ENCODE results near the gene CYCS. TPM values are rescaled to one million over a fixed set of nuclear protein-coding genes. Genes with fewer than 3 reads are reported as not detected.
A peak's percentile ranks its signal among the peaks of the same experiment; 100 is the strongest.

CYCS gene
- polyA plus RNA-seq, 2 of the 4 experiments (the other 2 are of a cell fraction): 235 to 304 TPM

DNA sequence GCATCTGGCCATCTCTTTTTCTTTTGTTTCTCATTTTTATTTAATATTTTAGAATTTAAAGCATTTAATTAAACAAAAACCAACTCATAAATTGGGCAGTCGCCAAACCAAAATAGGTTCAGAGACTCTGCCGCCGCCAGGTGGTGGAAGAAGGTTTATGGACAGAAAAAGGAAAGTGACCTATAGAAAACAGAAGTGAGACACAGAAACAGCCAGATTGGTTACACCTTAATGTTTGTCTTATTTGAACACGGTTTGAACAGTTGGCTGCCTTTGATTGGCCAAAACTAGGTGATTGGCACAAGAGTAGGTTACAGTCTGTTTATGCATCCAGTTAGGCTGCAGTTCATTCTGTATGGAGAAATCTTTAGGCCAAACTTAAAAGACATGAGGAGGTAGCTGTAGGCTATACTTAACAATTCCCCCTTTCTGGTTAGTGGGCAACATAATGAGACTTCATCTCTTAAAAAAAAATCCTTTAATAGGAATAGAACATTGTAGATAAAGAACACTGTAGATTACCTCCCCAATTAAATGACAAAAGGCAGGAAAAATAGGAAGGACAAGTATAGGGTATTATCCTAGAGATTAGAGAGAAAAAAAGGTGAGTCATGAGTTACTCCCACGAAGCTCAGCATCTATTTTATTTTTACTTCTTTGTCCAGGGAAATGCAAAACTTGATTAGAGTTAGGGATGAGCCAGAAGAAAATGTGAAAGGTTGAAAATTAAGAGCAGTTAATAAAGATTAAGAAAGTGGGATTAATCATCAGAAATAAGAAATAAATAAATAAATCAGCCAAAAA lies 23.9 kb upstream of the CYCS start:
- POLR2A ChIA-PET: no interaction called here
- DNase-seq (ENCODE audit: low read depth in 1 of 2, low spot score in 1 of 2) (peak in 1 of 2 experiments; percentile 10), ATAC-seq (no peak), FAIRE-seq (no peak)
- CTCF ChIA-PET: no interaction called here
- TF ChIP-seq RNF2 (IDR thresholded peaks at IDR 0.05; ENCODE audit: borderline replicate concordance, low read depth) (no peak), TFCP2L1 (CRISPR knock-in tag; IDR thresholded peaks at IDR 0.05) (no peak), NR3C1 (IDR thresholded peaks at IDR 0.05) (no peak), ZSCAN20 (CRISPR knock-in tag; IDR thresholded peaks at IDR 0.05) (no peak), POLR2AphosphoS2 (conservative IDR thresholded peaks at IDR 0.05; ENCODE audit: low read length) (no peak), HOXB13 (CRISPR knock-in tag; IDR thresholded peaks at IDR 0.05; ENCODE audit: low read depth) (no peak), FOXS1 (CRISPR knock-in tag; IDR thresholded peaks at IDR 0.05) (no peak), CEBPB (IDR thresholded peaks at IDR 0.05) (no peak), SREBF2 (IDR thresholded peaks at IDR 0.05) (no peak), NFE2L2 (conservative IDR thresholded peaks at IDR 0.05; ENCODE audit: low read length) (no peak)
- TF ChIP-seq, protein P1, sequence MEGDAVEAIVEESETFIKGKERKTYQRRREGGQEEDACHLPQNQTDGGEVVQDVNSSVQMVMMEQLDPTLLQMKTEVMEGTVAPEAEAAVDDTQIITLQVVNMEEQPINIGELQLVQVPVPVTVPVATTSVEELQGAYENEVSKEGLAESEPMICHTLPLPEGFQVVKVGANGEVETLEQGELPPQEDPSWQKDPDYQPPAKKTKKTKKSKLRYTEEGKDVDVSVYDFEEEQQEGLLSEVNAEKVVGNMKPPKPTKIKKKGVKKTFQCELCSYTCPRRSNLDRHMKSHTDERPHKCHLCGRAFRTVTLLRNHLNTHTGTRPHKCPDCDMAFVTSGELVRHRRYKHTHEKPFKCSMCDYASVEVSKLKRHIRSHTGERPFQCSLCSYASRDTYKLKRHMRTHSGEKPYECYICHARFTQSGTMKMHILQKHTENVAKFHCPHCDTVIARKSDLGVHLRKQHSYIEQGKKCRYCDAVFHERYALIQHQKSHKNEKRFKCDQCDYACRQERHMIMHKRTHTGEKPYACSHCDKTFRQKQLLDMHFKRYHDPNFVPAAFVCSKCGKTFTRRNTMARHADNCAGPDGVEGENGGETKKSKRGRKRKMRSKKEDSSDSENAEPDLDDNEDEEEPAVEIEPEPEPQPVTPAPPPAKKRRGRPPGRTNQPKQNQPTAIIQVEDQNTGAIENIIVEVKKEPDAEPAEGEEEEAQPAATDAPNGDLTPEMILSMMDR (IDR thresholded peaks at IDR 0.05): no peak
- TF ChIP-seq, protein P2, sequence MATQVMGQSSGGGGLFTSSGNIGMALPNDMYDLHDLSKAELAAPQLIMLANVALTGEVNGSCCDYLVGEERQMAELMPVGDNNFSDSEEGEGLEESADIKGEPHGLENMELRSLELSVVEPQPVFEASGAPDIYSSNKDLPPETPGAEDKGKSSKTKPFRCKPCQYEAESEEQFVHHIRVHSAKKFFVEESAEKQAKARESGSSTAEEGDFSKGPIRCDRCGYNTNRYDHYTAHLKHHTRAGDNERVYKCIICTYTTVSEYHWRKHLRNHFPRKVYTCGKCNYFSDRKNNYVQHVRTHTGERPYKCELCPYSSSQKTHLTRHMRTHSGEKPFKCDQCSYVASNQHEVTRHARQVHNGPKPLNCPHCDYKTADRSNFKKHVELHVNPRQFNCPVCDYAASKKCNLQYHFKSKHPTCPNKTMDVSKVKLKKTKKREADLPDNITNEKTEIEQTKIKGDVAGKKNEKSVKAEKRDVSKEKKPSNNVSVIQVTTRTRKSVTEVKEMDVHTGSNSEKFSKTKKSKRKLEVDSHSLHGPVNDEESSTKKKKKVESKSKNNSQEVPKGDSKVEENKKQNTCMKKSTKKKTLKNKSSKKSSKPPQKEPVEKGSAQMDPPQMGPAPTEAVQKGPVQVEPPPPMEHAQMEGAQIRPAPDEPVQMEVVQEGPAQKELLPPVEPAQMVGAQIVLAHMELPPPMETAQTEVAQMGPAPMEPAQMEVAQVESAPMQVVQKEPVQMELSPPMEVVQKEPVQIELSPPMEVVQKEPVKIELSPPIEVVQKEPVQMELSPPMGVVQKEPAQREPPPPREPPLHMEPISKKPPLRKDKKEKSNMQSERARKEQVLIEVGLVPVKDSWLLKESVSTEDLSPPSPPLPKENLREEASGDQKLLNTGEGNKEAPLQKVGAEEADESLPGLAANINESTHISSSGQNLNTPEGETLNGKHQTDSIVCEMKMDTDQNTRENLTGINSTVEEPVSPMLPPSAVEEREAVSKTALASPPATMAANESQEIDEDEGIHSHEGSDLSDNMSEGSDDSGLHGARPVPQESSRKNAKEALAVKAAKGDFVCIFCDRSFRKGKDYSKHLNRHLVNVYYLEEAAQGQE (IDR thresholded peaks at IDR 0.05): no peak
- TF ChIP-seq, protein P3, sequence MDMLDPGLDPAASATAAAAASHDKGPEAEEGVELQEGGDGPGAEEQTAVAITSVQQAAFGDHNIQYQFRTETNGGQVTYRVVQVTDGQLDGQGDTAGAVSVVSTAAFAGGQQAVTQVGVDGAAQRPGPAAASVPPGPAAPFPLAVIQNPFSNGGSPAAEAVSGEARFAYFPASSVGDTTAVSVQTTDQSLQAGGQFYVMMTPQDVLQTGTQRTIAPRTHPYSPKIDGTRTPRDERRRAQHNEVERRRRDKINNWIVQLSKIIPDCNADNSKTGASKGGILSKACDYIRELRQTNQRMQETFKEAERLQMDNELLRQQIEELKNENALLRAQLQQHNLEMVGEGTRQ (IDR thresholded peaks at IDR 0.05): no peak
- no peaks in the 10 kb centered on the region for H3K9me3 ChIP-seq
- H3K4me1 ChIP-seq: no peaks in the 10 kb centered on the region
- H3K4me2 ChIP-seq: no peak overlapping the region
- H3K27ac ChIP-seq: no peak overlapping the region
- WGBS (ENCODE audit: missing lambda C conversion rate): 71% methylated on average over 5 of the region's 5 CpGs
- H3K4me3 ChIP-seq: no peak overlapping the region

DNA sequence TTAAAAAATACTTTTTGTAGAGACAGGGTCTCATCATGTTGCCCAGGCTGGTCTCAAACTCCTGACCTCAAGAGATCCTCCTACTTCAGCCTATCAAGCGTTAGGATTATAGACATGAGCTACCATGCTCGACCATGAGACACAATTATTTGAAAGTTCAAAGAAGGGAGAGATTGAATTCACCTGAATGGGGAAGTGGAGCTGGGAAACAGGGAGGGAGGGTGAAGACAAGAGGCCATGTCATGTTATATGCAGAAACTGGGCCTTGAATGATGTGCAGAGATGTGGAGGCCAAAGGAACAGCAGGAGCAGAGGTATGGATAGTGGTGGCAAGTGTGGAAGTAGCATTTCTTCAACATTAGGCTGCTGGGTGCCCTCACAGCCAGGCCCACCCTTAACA lies 18.7 kb upstream of the CYCS start:
- no peak for DNase-seq (ENCODE audit: low read depth in 1 of 2, low spot score in 1 of 2)
- Histone ChIP-seq H3K9me3 (no peaks in the 10 kb centered on the region), H3K4me3 (no peak overlapping the region), H3K4me2 (no peak overlapping the region), H3K4me1 (no peaks in the 10 kb centered on the region), H3K27ac (no peak overlapping the region)
- ATAC-seq: no peak
- ChIA-PET POLR2A (no interaction called here), CTCF (interaction anchor here (1.0 kb wide), 1 partner anchor 45 kb away, joined by 3 read pairs; no protein-coding TSS in a partner anchor)
- WGBS (ENCODE audit: missing lambda C conversion rate): 65% methylated on average over 2 of the region's 2 CpGs
- FAIRE-seq: no peak
- TF ChIP-seq CHD2 (IDR thresholded peaks at IDR 0.05; ENCODE audit: low read length, partially characterized antibody) (no peak), ZNF302 (CRISPR knock-in tag; IDR thresholded peaks at IDR 0.05) (no peak), FOXS1 (CRISPR knock-in tag; IDR thresholded peaks at IDR 0.05) (no peak), RNF2 (IDR thresholded peaks at IDR 0.05; ENCODE audit: borderline replicate concordance, low read depth) (no peak), MAZ (IDR thresholded peaks at IDR 0.05; ENCODE audit: borderline replicate concordance, low read depth, low read length) (no peak), NR3C1 (IDR thresholded peaks at IDR 0.05) (no peak), HDAC2 (IDR thresholded peaks at IDR 0.05) (no peak), RFX5 (IDR thresholded peaks at IDR 0.05) (no peak), RCOR1 (IDR thresholded peaks at IDR 0.05; ENCODE audit: low read depth, low read length) (no peak), EHF (CRISPR knock-in tag; IDR thresholded peaks at IDR 0.05) (no peak), NPAS2 (CRISPR knock-in tag; IDR thresholded peaks at IDR 0.05; ENCODE audit: borderline replicate concordance) (no peak), RARB (CRISPR knock-in tag; IDR thresholded peaks at IDR 0.05) (no peak), ESRRA (IDR thresholded peaks at IDR 0.05; ENCODE audit: borderline replicate concordance, low read length) (no peak), KDM1A (IDR thresholded peaks at IDR 0.05; ENCODE audit: low read depth) (no peak), CBX2 (IDR thresholded peaks at IDR 0.05; ENCODE audit: borderline replicate concordance, low read depth) (no peak)
- TF ChIP-seq, protein P4, sequence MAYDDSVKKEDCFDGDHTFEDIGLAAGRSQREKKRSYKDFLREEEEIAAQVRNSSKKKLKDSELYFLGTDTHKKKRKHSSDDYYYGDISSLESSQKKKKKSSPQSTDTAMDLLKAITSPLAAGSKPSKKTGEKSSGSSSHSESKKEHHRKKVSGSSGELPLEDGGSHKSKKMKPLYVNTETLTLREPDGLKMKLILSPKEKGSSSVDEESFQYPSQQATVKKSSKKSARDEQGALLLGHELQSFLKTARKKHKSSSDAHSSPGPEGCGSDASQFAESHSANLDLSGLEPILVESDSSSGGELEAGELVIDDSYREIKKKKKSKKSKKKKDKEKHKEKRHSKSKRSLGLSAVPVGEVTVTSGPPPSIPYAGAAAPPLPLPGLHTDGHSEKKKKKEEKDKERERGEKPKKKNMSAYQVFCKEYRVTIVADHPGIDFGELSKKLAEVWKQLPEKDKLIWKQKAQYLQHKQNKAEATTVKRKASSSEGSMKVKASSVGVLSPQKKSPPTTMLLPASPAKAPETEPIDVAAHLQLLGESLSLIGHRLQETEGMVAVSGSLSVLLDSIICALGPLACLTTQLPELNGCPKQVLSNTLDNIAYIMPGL (CRISPR knock-in tag; IDR thresholded peaks at IDR 0.05; ENCODE audit: borderline replicate concordance): no peak
- TF ChIP-seq, protein P5, sequence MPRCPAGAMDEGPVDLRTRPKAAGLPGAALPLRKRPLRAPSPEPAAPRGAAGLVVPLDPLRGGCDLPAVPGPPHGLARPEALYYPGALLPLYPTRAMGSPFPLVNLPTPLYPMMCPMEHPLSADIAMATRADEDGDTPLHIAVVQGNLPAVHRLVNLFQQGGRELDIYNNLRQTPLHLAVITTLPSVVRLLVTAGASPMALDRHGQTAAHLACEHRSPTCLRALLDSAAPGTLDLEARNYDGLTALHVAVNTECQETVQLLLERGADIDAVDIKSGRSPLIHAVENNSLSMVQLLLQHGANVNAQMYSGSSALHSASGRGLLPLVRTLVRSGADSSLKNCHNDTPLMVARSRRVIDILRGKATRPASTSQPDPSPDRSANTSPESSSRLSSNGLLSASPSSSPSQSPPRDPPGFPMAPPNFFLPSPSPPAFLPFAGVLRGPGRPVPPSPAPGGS (IDR thresholded peaks at IDR 0.05): no peak

Measured in A549 (cell line).